ENCODE data around the gene MYO6. TPM values are rescaled to one million over a fixed set of nuclear protein-coding genes. Genes with fewer than 3 reads are reported as not detected.

The MYO6 gene
- total RNA-seq, 1 experiment from 2014 or later: 6.9 TPM

DNA sequence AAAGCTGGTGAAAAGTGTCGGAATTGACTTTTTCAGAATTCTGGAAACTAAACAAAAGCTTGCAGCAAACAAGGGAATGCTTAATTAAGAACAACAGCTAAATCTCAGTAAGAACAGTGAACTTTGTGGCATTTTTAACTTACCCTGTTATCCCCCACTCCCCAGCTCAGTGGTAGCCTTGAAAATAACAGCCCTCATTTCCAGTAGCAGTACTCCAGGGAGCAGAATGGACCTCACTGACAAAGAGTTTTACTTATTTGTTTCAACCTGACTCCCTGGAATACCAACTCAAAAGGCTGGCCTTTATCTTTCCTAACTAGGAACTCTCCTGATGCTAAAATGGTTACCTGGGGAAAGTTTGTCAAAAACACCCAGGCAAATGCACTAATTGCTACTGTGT lies 214.5 kb downstream of the MYO6 start:
- H3K36me3 ChIP-seq: no peaks in the 10 kb centered on the region
- no peak for DNase-seq
- H3K4me1 ChIP-seq: no peaks in the 10 kb centered on the region
- H3K9me3 ChIP-seq (replicated peaks): no peaks in the 10 kb centered on the region; the same call in 1 of the 2 replicates
- no peak overlapping the region for H3K4me3 ChIP-seq
- H3K27me3 ChIP-seq: no peaks in the 10 kb centered on the region
- H3K27ac ChIP-seq: no peak overlapping the region

DNA sequence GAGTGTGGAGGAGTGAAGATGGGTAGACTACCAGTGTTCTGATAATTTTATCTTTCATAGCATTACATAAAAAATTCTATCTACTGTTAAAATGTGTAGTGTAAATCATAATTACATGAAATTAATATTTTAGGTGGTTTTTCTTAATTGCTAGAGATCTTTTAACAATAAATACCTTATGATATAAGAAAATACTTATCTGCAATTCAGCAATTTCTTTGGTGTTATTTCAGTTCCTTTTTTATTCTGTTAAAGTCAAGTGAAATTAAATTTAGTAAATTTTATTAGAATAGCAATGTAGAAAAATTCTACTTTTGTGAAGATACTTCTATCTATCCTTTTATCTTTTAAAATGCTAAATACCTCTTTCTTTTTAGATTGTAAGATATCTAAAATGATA lies 219.1 kb downstream of the MYO6 start:
- no peaks in the 10 kb centered on the region for H3K9me3 ChIP-seq (replicated peaks)
- H3K4me3 ChIP-seq: no peak overlapping the region
- H3K4me1 ChIP-seq: no peaks in the 10 kb centered on the region
- no peaks in the 10 kb centered on the region for H3K36me3 ChIP-seq
- no peaks in the 10 kb centered on the region for H3K27me3 ChIP-seq
- no peak for DNase-seq
- no peak overlapping the region for H3K27ac ChIP-seq

Other genes starting within 250 kb of the MYO6 start
- 65.8 and 78.1 TPM in 2 replicates for gene SENP6, start 147.4 kb upstream of the MYO6 start, total RNA-seq (2014; rRNA removed; shearing (Covaris generic))

Data from SJCRH30 (cell line).